Measurements from ENCODE around the gene AGL.
"Not testable (repeated sequence)": the region's sequence is repeated elsewhere in the genome, so short reads cannot be mapped to it uniquely, and the experiment has no call there.

AGL gene

GRCh38 chr1:99851850-99852454 lies 1.8 kb downstream of the AGL start:
- DNase-seq, result no peak

GRCh38 chr1:99852648-99853047 lies 2.5 kb downstream of the AGL start:
- DNase-seq, result no peak

- no peak for DNase-seq
Observed at GRCh38 chr1:99855914-99856450, 5.8 kb downstream of the AGL start.

GRCh38 chr1:99857041-99857440 lies 6.9 kb downstream of the AGL start:
- not testable (repeated sequence) for DNase-seq

GRCh38 chr1:99858286-99858685 lies 8.1 kb downstream of the AGL start:
- DNase-seq, result no peak

- DNase-seq, result no peak
Observed at GRCh38 chr1:99858881-99859280, 8.7 kb downstream of the AGL start.

GRCh38 chr1:99860703-99861102 lies 10.5 kb downstream of the AGL start:
- DNase-seq, result no peak

- no peak for DNase-seq
Observed at GRCh38 chr1:99867682-99868081, 17.5 kb downstream of the AGL start.

GRCh38 chr1:99869304-99869703 lies 19.1 kb downstream of the AGL start:
- peak in 1 of 2 experiments; percentile 5 for DNase-seq

- DNase-seq, result no peak
Observed at GRCh38 chr1:99869723-99870122, 19.6 kb downstream of the AGL start.

- DNase-seq, result no peak
Observed at GRCh38 chr1:99872063-99872462, 21.9 kb downstream of the AGL start.

GRCh38 chr1:99877568-99877967 lies 27.4 kb downstream of the AGL start:
- DNase-seq, result no peak

- no peak for DNase-seq
Observed at GRCh38 chr1:99886179-99886578, 36.0 kb downstream of the AGL start.

- no peak for DNase-seq
Observed at GRCh38 chr1:99886841-99887240, 36.7 kb downstream of the AGL start.

GRCh38 chr1:99887890-99888289 lies 37.7 kb downstream of the AGL start:
- no peak for DNase-seq

GRCh38 chr1:99891997-99892396 lies 41.8 kb downstream of the AGL start:
- DNase-seq, result no peak

- not testable (repeated sequence) for DNase-seq
Observed at GRCh38 chr1:99903278-99903677, 53.1 kb downstream of the AGL start.

- no peak for DNase-seq
Observed at GRCh38 chr1:99906535-99906934, 56.4 kb downstream of the AGL start.

- no peak for DNase-seq
Observed at GRCh38 chr1:99917214-99917613, 67.1 kb downstream of the AGL start.

- no peak for DNase-seq
Observed at GRCh38 chr1:99919220-99919619, 69.1 kb downstream of the AGL start.

GRCh38 chr1:99934801-99935200 lies 84.6 kb downstream of the AGL start:
- DNase-seq, result no peak

- no peak for DNase-seq
Observed at GRCh38 chr1:99935534-99935933, 85.4 kb downstream of the AGL start.

GRCh38 chr1:99936071-99936470 lies 85.9 kb downstream of the AGL start:
- no peak for DNase-seq

- DNase-seq, result no peak
Observed at GRCh38 chr1:99942723-99943122, 92.6 kb downstream of the AGL start.

GRCh38 chr1:99943223-99943794 lies 93.1 kb downstream of the AGL start:
- DNase-seq, result no peak

Measured in Kasumi-1 (cell line).